Jurkat, Clone E6-1 (cell line): Measurements from ENCODE around the gene NMU. TPM values are rescaled to one million over a fixed set of nuclear protein-coding genes. Genes with fewer than 3 reads are reported as not detected.
"Not testable (repeated sequence)": the region's sequence is repeated elsewhere in the genome, so short reads cannot be mapped to it uniquely, and the experiment has no call there.

Experiments
- DNase-seq: peaks from one replicate; pipeline ENCODE4 v3.0.0-alpha.2; 2011; ENCODE audit warnings: low read depth, low spot score
- H3K4me3 ChIP-seq: 2 replicates; pipeline ENCODE4 v1.5.1; 2011; ENCODE audit warnings: mild to moderate bottlenecking, low read length, control low read depth, moderate library complexity
- polyA plus RNA-seq: library from polyadenylated mRNA; unstranded; fragments of >200 nt; gene quantifications from one replicate; pipeline ENCODE4 v1.2.1, GENCODE V29; 2012; ENCODE audit warnings: missing spikeins; ENCODE audit not compliant: insufficient read length, insufficient read depth

NMU gene, protein sequence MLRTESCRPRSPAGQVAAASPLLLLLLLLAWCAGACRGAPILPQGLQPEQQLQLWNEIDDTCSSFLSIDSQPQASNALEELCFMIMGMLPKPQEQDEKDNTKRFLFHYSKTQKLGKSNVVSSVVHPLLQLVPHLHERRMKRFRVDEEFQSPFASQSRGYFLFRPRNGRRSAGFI
- 13.4 TPM for polyA plus RNA-seq

DNA sequence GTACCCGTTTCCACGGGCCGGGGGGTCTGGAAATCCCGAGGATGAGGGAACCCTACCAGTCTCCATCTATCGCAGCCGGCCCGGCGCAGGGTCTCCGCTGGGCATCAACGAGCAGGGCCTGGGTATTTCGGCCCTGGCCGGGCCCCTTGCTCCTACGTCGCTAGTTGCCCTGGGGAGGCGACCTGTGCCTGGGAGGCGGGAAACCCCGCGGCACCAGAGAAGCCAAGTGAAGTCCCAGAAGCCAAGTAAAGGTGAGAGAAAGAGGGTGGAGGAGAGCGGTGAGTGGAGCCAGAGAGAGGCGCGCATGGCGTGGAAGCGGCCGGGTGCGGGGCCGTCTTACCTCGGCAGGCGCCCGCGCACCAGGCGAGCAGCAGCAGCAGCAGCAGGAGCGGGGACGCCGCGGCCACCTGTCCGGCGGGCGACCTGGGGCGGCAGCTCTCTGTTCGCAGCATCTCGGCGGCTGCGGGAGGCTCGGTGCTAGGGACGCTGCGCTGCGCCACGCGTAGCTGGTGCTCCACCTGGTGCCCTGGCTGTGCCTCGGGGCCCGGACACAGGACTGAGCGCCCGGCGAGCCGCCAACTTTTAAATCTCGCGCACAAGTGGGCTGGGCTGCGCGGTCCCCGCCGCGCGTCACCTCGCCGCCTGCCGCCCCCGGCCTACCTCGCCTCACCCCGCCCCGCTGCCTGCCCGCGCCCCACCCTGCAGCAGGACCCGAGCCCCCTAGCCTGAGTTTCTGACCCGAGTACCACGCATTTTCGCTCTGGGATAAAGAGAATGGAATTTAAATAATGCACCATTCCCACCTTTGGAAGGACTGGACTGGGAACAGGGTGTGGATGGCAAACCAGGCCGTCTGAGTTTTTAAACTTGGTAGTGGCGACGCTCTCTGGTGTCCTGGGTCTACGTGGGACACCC lies at the start of gene NMU:
NMU (minus strand) TSS at position 558 of the 915 bp plus-strand sequence; CDS start at position 452, 106 bp downstream.
- no peak for DNase-seq
- H3K4me3 ChIP-seq: no peak within 1 kb of the TSS

DNA sequence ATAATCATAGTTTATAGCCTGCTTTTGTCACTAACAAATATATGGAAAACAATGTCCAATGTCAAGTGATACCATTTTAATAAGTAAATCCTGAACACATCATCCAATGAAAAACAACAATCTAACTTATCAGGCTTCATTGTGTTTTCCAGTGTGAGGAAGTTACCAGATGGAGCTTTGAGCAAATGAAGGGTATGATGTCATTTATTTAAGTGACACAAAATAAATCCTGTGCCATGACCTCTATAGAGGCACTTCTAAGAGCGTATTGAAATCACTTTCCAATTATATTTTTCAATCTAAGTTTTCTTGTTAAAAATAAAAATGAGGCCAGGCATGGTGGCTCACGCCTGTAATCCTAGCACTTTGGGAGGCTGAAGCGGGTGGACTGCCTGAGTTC lies 48.2 kb upstream of the NMU start:
- no peak for DNase-seq
- H3K4me3 ChIP-seq: no peak overlapping the region

DNA sequence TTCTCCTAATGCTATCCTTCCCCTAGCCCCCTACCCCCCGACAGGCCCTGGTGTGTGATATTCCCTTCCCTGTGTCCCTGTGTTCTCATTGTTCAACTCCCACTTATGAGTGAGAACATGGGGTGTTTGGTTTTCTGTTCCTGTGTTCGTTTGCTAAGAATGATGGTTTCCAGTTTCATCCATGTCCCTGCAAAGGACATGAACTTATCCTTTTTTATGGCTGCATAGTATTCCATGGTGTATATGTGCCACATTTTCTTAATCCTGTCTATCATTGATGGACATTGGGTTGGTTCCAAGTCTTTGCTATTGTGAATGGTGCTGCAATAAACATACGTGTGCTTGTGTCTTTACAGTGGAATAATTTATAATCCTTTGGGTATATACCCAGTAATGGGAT lies 46.7 kb upstream of the NMU start:
- H3K4me3 ChIP-seq, DNase-seq: not testable (repeated sequence)

DNA sequence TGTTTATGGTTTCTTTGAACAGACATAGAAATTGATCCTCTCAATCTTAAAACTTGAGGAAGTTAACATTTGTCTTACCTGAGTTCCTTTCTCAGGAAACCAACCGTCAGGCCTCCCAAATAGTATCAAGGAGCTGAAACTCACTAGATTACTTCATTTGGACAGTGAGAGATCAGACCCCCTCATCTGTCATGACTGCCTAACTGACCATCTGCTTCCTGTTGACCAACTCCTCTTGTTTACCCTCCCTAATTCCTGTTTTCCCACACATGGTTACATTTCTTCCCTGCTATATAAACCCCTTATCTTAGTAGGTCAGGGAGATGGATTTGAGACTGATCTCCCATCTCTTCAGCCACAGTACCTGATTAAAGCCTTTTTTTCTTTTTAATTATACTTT lies 46.2 kb upstream of the NMU start:
- DNase-seq: no peak
- no peak overlapping the region for H3K4me3 ChIP-seq

DNA sequence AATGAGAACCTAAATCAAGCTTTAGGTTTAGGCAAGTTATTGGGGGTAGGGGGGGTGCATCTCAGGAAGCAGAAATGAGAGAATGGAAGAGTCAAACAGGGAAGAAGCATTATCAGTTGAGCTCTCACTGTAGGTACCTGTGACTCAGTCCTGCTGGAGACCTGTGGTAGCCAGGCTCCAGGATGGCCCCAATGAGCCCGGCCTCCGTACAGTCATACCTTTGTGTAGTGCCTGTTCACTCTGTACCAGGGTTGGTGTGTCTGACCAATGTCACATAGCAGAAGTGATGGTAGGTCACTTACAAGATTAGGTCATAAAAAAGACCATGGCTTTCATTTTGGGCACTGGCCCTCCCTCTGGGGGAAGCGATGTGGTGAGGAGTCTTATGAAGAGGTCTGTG lies 45.3 kb upstream of the NMU start:
- no peak for DNase-seq
- no peak overlapping the region for H3K4me3 ChIP-seq

DNA sequence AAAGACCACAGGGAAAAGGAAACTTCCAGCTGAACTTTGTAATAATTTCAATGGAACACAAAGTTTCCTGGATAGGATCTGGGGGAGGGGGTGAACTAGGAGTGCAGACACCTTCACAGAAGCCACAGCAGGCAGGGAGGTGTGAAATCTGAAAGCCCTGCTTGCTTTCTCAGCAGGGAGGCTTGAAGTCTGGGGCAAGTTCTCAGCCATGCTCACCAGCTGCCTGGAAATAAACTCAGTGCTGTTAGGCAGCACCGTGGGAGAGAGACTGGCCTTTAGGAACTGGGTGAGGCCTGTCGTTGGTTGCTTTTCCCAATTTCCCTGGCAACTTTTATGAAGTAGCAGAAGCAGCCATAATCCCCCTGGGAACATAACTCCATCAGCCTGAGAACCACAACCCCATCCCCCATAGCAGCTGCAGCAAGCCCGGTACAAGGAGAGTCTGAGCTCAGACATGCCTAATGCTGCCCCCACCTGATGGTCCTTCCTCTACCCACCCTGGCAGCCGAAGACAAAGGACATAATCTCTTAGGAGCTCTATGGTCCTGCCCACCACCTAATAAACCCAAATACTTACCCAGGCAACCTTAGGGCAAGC lies 39.2 kb upstream of the NMU start:
- no peak for DNase-seq
- H3K4me3 ChIP-seq: no peak overlapping the region

DNA sequence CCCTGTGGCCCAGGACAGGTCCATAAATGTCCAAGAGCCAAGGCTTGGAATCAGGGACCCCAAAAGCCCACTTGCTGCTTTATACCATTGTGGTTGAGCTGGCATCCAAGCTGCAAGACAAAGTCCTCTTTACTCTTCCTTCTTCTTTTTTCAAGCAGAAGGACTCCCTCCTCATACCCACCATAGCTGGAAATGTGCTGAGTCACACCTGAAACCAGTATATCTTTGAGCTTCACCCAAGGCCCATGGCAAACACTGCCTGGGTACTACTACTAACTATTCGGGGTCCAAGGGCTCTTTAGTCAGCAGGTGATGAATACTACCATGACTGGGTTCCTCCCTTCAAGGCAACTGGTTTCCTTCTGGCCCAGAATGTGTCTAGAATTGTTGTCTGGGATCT lies 37.3 kb upstream of the NMU start:
- H3K4me3 ChIP-seq: no peak overlapping the region
- DNase-seq: no peak

DNA sequence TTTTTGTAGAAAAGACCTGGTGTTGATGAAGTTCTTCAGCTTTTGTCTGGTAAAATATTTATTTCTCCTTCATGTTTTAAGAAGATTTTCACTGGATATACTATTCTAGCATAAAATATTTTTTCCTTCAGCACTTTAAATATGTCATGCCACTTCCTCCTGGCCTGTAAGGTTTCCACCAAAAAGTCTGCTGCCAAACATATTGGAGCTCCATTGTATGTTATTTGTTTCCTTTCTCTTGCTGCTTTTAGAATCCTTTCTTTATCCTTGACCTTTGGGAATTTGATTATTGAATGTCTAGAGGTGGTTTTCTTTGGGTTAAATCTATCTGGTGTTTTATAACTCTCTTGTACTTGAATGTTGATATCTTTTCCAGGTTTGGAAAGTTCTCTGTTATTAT lies 35.6 kb upstream of the NMU start:
- no peak overlapping the region for H3K4me3 ChIP-seq
- no peak for DNase-seq

DNA sequence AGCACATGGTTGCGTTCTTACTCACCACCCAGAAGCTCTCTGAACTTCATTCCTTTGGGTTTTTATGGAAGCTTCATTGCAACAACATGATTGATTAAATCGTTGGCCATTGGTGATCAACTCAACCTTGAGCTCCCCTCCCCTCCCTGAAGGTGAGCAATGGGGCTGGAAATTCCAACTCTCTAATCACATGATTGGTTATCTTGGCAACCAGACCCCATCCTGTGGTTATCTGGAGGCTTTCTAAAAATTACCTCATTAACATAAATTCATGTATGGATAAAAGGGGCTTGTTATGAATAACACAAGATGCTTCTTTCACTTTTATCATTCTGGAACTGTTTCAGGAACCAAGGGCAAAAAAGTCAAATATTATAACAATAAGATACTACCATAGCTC lies 34.6 kb upstream of the NMU start:
- H3K4me3 ChIP-seq: no peak overlapping the region
- no peak for DNase-seq

DNA sequence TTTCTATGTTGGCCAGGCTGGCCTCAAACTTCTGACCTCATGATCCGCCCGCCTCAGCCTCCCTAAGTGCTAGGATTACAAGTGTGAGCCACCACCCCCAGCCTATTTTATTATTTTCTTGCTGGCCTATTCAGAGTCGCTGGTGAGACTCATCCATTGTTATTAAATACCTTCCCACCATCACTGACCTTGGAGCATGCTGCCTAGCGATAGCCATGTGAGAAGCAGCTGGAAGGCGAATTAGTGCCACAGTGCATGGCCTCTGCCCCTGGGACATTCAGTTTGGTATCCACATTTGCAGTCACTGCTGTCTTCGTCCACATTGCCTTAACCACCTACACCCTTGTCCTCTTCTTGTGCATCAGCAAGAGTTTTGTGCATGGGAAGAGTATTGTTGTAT lies 32.4 kb upstream of the NMU start:
- no peak for DNase-seq
- no peak overlapping the region for H3K4me3 ChIP-seq

DNA sequence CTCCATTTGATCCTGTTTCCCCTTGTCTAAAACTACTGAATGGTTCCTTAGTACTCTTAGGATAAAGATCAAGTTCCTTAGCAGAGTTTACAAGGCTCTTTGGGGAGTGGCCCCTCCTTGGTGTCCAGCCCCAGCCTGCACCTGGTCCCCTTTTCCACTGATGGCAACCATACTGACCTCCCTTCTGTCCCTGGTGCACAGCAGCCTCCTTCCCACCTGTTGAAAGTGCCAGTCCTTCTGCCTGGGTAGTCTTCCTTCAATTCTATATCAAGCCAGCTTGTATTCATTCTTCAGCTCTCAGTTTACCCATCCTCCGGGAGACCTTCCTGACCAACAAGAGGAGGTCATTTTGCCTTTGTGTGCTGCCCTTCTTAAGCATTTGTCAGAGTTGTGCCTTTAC lies 30.4 kb upstream of the NMU start:
- no peak overlapping the region for H3K4me3 ChIP-seq
- DNase-seq: no peak

DNA sequence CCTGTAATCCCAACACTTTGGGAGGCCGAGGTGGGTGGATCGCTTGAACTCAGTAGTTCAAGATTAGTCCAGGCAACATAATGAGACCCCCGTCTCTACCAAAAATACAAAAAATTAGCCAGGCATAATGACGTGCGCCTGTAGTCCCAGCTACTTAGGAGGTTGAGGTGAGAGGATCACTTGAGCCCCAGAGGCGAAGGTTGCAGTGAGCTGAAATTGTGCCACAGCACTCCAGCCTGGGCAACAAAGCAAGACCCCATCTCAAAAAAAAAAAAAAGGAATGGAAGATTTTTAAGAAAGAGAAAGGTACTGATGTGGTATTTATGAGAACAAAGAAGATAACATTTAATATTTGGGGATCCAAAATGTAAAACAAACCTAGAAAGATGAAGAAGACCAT lies 27.0 kb upstream of the NMU start:
- H3K4me3 ChIP-seq: no peak overlapping the region
- no peak for DNase-seq

DNA sequence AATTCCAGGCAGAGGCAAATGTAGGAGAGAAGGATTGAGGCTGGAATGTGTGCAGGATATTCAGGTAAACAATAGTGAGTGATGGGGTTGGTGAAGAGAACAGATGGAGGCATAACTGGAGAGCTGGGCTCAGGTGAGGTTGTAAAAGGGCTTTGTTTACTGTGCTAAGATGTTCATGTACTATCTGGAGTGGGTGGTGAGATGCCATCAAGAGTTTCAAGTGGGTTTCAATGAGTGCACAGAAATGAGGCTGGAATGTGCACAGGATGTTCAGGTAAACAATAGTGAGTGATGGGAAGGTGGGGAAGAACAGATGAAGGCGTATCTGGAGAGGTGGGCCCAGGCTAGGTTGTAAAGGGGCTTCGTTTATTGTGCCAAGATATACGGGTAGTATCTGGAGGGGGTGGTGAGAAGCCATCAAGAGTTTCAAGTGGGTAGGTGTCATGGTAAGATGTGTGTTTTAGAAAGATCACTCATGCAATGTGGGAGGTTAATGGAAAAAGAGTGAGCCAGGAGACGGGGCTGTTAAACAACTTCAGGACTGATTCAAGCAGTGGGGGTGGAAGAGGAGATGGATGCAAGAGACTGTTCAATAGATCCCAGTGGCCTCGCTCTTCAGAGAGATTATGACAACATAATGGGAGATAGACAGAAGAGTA lies 25.4 kb upstream of the NMU start:
- no peak overlapping the region for H3K4me3 ChIP-seq
- no peak for DNase-seq

DNA sequence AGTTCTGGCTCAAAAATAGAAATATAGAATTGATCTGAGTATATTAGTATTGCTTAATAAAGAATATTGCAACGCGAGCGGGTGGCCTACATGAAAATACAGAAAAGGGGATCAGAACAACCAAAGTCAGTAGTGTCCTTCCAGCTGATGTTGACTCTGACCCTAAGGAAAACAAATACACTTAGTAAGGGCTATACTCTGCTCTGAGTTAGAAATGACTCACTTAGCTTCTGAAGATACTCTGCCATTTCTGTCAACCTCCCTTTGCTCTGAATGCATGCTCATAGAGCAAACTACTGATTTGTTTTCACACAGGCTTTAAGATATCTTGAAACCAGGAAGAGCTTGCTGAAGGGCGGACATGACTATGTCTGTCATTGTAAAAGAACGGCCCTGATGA lies 22.6 kb upstream of the NMU start:
- DNase-seq: no peak
- H3K4me3 ChIP-seq: no peak overlapping the region

DNA sequence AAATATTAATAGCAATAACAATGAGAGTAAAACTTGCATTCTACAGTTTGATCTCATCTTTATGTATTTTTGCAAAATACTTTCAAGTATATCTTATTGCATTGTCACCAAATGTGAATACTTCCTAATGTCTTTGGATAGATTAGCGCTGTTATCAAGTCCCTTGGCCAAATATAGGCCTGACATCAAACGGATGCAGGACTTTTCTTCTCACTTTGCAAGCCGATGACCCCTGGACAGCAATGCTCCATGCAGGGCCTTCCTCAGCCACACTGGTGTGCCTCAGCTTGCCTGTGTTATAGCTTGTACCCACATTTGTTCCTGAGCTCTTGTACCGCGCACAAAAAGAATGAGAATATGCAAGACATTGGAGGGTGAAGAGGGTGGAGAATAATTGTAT lies 18.0 kb upstream of the NMU start:
- no peak for DNase-seq
- no peak overlapping the region for H3K4me3 ChIP-seq

DNA sequence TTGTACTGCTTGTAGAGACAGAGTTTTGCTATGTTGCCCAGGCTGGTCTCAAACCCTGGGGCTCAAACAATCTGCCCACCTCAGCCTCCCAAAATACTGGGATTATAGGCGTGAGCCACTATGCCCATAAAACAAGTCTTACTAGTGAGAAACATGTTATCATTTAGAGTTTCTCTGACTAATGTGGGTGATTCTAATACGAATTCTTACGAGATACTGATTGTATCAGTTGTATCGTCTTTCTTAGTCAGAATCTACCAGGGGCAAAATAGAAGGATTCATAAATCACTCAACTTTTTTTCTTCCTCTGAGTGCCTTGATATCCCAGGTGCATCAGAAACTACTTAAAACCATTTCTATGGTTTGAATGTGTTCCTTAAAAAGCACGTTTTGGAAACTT lies 14.4 kb upstream of the NMU start:
- H3K4me3 ChIP-seq: no peak overlapping the region
- DNase-seq: no peak

DNA sequence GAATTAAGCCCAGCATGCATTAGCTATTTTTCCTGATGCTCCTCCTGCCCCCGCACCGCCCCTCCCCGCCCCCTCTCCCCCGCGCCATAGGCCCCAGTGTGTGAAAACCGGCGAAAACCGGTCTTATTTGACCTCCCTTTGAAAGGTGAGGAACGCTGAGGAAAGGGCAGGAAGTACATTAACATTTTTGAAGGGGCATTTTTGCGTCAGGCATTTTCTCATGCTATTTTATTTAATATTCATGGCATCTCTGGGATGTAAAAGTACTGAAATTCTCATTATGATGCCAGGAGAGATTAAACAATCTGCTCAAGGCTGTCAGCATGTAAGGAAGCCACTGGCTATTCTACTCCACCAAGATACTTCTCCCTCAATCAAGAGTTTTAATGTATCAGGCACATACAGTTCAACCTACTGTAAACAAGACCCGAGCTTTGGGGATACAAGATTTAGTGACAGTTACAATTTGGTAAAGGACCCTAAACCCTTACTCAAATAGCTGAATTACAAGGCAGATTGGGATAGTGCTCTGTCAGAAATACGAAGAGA lies 1.2 kb upstream of the NMU start:
- no peak overlapping the region for H3K4me3 ChIP-seq

DNA sequence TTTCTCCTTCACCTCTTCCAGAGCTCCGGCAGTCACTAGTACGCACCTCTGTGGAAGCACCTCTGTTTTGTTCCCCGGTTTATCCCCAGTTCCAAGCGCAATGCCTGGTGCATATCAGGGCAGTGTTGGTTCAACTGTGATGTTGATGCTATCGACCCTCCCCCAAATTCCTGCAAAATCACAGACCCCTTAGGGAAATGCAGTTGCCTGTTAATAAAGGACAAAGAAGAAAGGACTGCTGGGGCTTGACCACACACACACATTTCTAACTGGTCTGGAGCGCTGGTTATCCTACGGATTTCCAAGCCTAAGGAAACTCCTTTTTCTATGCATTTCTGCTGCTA lies 530 bp upstream of the NMU start:
- no peak for DNase-seq
- no peak overlapping the region for H3K4me3 ChIP-seq

More for the DNA sequence above, 1.2 kb upstream of the NMU start:
- no peak for DNase-seq

DNA sequence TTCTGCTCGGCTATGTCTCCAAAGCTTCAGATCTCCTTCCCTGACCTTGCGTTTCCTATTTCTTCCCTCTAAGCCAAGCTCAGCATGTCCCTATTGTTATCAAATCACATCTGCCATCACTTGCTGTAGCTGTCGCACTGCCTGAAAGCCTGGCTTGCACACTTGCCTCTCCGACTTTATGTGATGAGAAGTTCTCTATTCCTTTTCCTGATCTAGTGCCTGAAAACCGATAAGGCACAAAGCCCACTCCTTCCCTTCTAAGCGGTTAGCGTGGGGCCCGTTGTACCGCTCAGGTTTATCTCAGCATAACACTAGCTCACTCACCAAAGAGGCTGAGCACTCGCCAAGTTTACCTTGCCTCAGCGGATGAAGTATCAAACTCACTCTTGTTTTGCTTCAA lies 816 bp downstream of the NMU start:
- DNase-seq: no peak
- no peak overlapping the region for H3K4me3 ChIP-seq
